Activated T-helper 2 cell treated with anti-CD3 and anti-CD28 coated beads, Interferon-gamma antibody, Interleukin-2, Interleukin-4, amounts not matched to agents 10 μg/mL and 5 μg/mL and 100 μg/mL, durations not matched to agents 14 hours and 24 hours and 36 hours (primary cell): ENCODE measurements around the gene BTLA. TPM values are rescaled to one million over a fixed set of nuclear protein-coding genes. Genes with fewer than 3 reads are reported as not detected.
A peak's percentile ranks its signal among the peaks of the same experiment; 100 is the strongest.
"Not testable (repeated sequence)": the region's sequence is repeated elsewhere in the genome, so short reads cannot be mapped to it uniquely, and the experiment has no call there.

Source experiments
- DNase-seq: peaks from one replicate; pipeline ENCODE4 v3.0.0; 2021; ENCODE audit warnings: low spot score
- H3K27ac Mint-ChIP-seq: one replicate; pipeline ENCODE4 v1.8.0; 2021; ENCODE audit warnings: mixed read lengths
- H3K27me3 Mint-ChIP-seq: one replicate; pipeline ENCODE4 v1.8.0; 2021; ENCODE audit warnings: low read depth, mixed read lengths
- H3K36me3 Mint-ChIP-seq: one replicate; pipeline ENCODE4 v1.8.0; 2021; ENCODE audit warnings: low read depth, mixed read lengths
- H3K4me1 Mint-ChIP-seq: one replicate; pipeline ENCODE4 v1.8.0; 2021; ENCODE audit warnings: low read depth, mixed read lengths
- H3K4me3 Mint-ChIP-seq: one replicate; pipeline ENCODE4 v1.8.0; 2021; ENCODE audit warnings: low read depth, mild to moderate bottlenecking, moderate library complexity, mixed read lengths
- H3K9me3 Mint-ChIP-seq: one replicate; pipeline ENCODE4 v1.8.0; 2021; ENCODE audit warnings: mixed read lengths
- intact Hi-C: fragments of 100-400 bp; cut with micrococcal nuclease; formaldehyde crosslinking; loops from one replicate; pipeline ENCODE4 v1.15.1; 2023
- total RNA-seq: library from RNA; stranded (reverse); gene quantifications from 2 replicates; pipeline ENCODE4 v1.2.3, GENCODE V29; 2022

Gene BTLA
- total RNA-seq, 1 donor from 2014 or later, result 35.7 TPM

GRCh38 chr3:112461787-112462186 is 37.5 kb downstream of the BTLA start:
- Mint-ChIP-seq H3K36me3 (peaks cover 55% of the 10 kb centered on the region), H3K4me1 (peaks cover 65% of the 10 kb centered on the region)
- DNase-seq, H3K27me3 Mint-ChIP-seq, H3K4me3 Mint-ChIP-seq, H3K27ac Mint-ChIP-seq, H3K9me3 Mint-ChIP-seq: not testable (repeated sequence)
- intact Hi-C loops, result loop anchor here (2.0 to 5.0 kb wide), 3 partner anchors 77 to 216 kb away; partner anchors contain the start of gene SLC35A5

- DNase-seq, result no peak
- Mint-ChIP-seq H3K27me3 (peaks cover 6% of the 10 kb centered on the region), H3K4me3 (peak overlapping the region; percentile 43), H3K4me1 (peaks cover 60% of the 10 kb centered on the region), H3K27ac (peak overlapping the region; percentile 78), H3K9me3 (peaks cover 10% of the 10 kb centered on the region), H3K36me3 (peaks cover 45% of the 10 kb centered on the region)
- intact Hi-C loops, result loop anchor here (1.0 to 5.0 kb wide), 8 partner anchors 39 to 217 kb away; partner anchors contain the start of gene BTLA
Observed at GRCh38 chr3:112460519-112461195, 38.6 kb downstream of the BTLA start.

GRCh38 chr3:112459750-112460149 is 39.5 kb downstream of the BTLA start:
- H3K36me3 Mint-ChIP-seq, result peaks cover 37% of the 10 kb centered on the region
- DNase-seq, result peak; percentile 32
- peaks cover 52% of the 10 kb centered on the region for H3K4me1 Mint-ChIP-seq
- intact Hi-C loops, result loop anchor here (1.0 to 5.0 kb wide), 8 partner anchors 40 to 218 kb away; partner anchors contain the start of gene BTLA
- H3K9me3 Mint-ChIP-seq, result peaks cover 10% of the 10 kb centered on the region
- peaks cover 6% of the 10 kb centered on the region for H3K27me3 Mint-ChIP-seq
- peak overlapping the region; percentile 37 for H3K4me3 Mint-ChIP-seq
- peak overlapping the region; percentile 78 for H3K27ac Mint-ChIP-seq

GRCh38 chr3:112456147-112456546 is 43.1 kb downstream of the BTLA start:
- H3K4me1 Mint-ChIP-seq, result peaks cover 29% of the 10 kb centered on the region
- no peak overlapping the region for H3K4me3 Mint-ChIP-seq
- H3K9me3 Mint-ChIP-seq, result peaks cover 3% of the 10 kb centered on the region
- peaks cover 15% of the 10 kb centered on the region for H3K36me3 Mint-ChIP-seq
- intact Hi-C loops, result no loop called here
- no peak for DNase-seq
- H3K27me3 Mint-ChIP-seq, result peaks cover 9% of the 10 kb centered on the region
- no peak overlapping the region for H3K27ac Mint-ChIP-seq

GRCh38 chr3:112448939-112449338 is 50.3 kb downstream of the BTLA start:
- Mint-ChIP-seq H3K9me3 (no peaks in the 10 kb centered on the region), H3K4me1 (peaks cover 4% of the 10 kb centered on the region), H3K4me3 (no peak overlapping the region), H3K36me3 (no peaks in the 10 kb centered on the region), H3K27me3 (peaks cover under 1% of the 10 kb centered on the region), H3K27ac (no peak overlapping the region)
- intact Hi-C loops, result no loop called here
- DNase-seq, result no peak

GRCh38 chr3:112446343-112446742 is 52.9 kb downstream of the BTLA start:
- DNase-seq, result no peak
- Mint-ChIP-seq H3K36me3 (no peaks in the 10 kb centered on the region), H3K27ac (no peak overlapping the region), H3K4me1 (peaks cover 9% of the 10 kb centered on the region), H3K27me3 (no peaks in the 10 kb centered on the region), H3K4me3 (no peak overlapping the region), H3K9me3 (no peaks in the 10 kb centered on the region)
- intact Hi-C loops, result no loop called here

- H3K4me3 Mint-ChIP-seq, result no peak overlapping the region
- DNase-seq, result no peak
- no peaks in the 10 kb centered on the region for H3K9me3 Mint-ChIP-seq
- no peaks in the 10 kb centered on the region for H3K27me3 Mint-ChIP-seq
- intact Hi-C loops, result no loop called here
- H3K36me3 Mint-ChIP-seq, result no peaks in the 10 kb centered on the region
- peaks cover 9% of the 10 kb centered on the region for H3K4me1 Mint-ChIP-seq
- no peak overlapping the region for H3K27ac Mint-ChIP-seq
Observed at GRCh38 chr3:112445839-112446238, 53.4 kb downstream of the BTLA start.

GRCh38 chr3:112437146-112438022 is 61.9 kb downstream of the BTLA start:
- peaks cover 20% of the 10 kb centered on the region for H3K36me3 Mint-ChIP-seq
- H3K27me3 Mint-ChIP-seq, result no peaks in the 10 kb centered on the region
- DNase-seq, result no peak
- no peak overlapping the region for H3K4me3 Mint-ChIP-seq
- H3K9me3 Mint-ChIP-seq, result peaks cover 20% of the 10 kb centered on the region
- peaks cover 54% of the 10 kb centered on the region for H3K4me1 Mint-ChIP-seq
- intact Hi-C loops, result loop anchor here (1.0 to 10.0 kb wide), 5 partner anchors 26 to 303 kb away; partner anchors contain the start of gene GCSAM
- H3K27ac Mint-ChIP-seq, result no peak overlapping the region

- no peak for DNase-seq
- Mint-ChIP-seq H3K4me1 (peaks cover 15% of the 10 kb centered on the region), H3K4me3 (no peak overlapping the region), H3K9me3 (peaks cover 15% of the 10 kb centered on the region), H3K36me3 (peaks cover 17% of the 10 kb centered on the region), H3K27ac (no peak overlapping the region), H3K27me3 (no peaks in the 10 kb centered on the region)
- intact Hi-C loops, result loop anchor here (10.0 kb wide), 1 partner anchor 295 kb away; the partner anchor contains the start of gene GCSAM
Observed at GRCh38 chr3:112429960-112430359, 69.3 kb downstream of the BTLA start.

- no peaks in the 10 kb centered on the region for H3K4me1 Mint-ChIP-seq
- H3K9me3 Mint-ChIP-seq, result peaks cover 7% of the 10 kb centered on the region
- no peak for DNase-seq
- intact Hi-C loops, result no loop called here
- peaks cover 6% of the 10 kb centered on the region for H3K36me3 Mint-ChIP-seq
- no peaks in the 10 kb centered on the region for H3K27me3 Mint-ChIP-seq
- no peak overlapping the region for H3K4me3 Mint-ChIP-seq
- no peak overlapping the region for H3K27ac Mint-ChIP-seq
Observed at GRCh38 chr3:112427123-112427522, 72.1 kb downstream of the BTLA start.

- intact Hi-C loops, result no loop called here
- peaks cover 3% of the 10 kb centered on the region for H3K9me3 Mint-ChIP-seq
- H3K27ac Mint-ChIP-seq, result no peak overlapping the region
- no peak for DNase-seq
- H3K4me1 Mint-ChIP-seq, result no peaks in the 10 kb centered on the region
- H3K36me3 Mint-ChIP-seq, result no peaks in the 10 kb centered on the region
- no peak overlapping the region for H3K4me3 Mint-ChIP-seq
- H3K27me3 Mint-ChIP-seq, result peaks cover 5% of the 10 kb centered on the region
Observed at GRCh38 chr3:112425858-112426750, 73.2 kb downstream of the BTLA start.

- no peak for DNase-seq
- no peak overlapping the region for H3K27ac Mint-ChIP-seq
- H3K4me1 Mint-ChIP-seq, result no peaks in the 10 kb centered on the region
- no peak overlapping the region for H3K4me3 Mint-ChIP-seq
- H3K9me3 Mint-ChIP-seq, result no peaks in the 10 kb centered on the region
- intact Hi-C loops, result no loop called here
- no peaks in the 10 kb centered on the region for H3K36me3 Mint-ChIP-seq
- H3K27me3 Mint-ChIP-seq, result peaks cover 5% of the 10 kb centered on the region
Observed at GRCh38 chr3:112425382-112425781, 73.9 kb downstream of the BTLA start.
